Measurements from ENCODE around the gene LUM.

Gene LUM

GRCh38 chr12:91074851-91075250 lies 36.4 kb downstream of the LUM start:
- no peaks in the 10 kb centered on the region for H3K27me3 ChIP-seq (ENCODE audit: control insufficient read depth in 1 of 2, insufficient read depth in 2 of 2, low read length in 2 of 2)
- H3K4me1 ChIP-seq (ENCODE audit: control insufficient read depth, insufficient read depth, low read length), result no peaks in the 10 kb centered on the region
- H3K9me3 ChIP-seq (ENCODE audit: control insufficient read depth in 2 of 2, low read length in 2 of 2), result no peaks in the 10 kb centered on the region
- H3K36me3 ChIP-seq (ENCODE audit: control insufficient read depth in 2 of 2, insufficient read depth in 2 of 2, low read length in 2 of 2), result no peaks in the 10 kb centered on the region
- H3K9ac ChIP-seq (ENCODE audit: low read length in 2 of 2), result no peak overlapping the region
- no peak overlapping the region for H3K4me3 ChIP-seq (ENCODE audit: low read length in 2 of 2)
- no peak overlapping the region for H3K27ac ChIP-seq (ENCODE audit: low read length)

GRCh38 chr12:91074154-91074709 lies 37.1 kb downstream of the LUM start:
- Histone ChIP-seq H3K4me1 (ENCODE audit: control insufficient read depth, insufficient read depth, low read length) (no peaks in the 10 kb centered on the region), H3K4me3 (ENCODE audit: low read length in 2 of 2) (no peak overlapping the region), H3K9ac (ENCODE audit: low read length in 2 of 2) (no peak overlapping the region), H3K27ac (ENCODE audit: low read length) (no peak overlapping the region), H3K9me3 (ENCODE audit: control insufficient read depth in 2 of 2, low read length in 2 of 2) (no peaks in the 10 kb centered on the region), H3K27me3 (ENCODE audit: control insufficient read depth in 1 of 2, insufficient read depth in 2 of 2, low read length in 2 of 2) (no peaks in the 10 kb centered on the region), H3K36me3 (ENCODE audit: control insufficient read depth in 2 of 2, insufficient read depth in 2 of 2, low read length in 2 of 2) (no peaks in the 10 kb centered on the region)

- no peak overlapping the region for H3K9ac ChIP-seq (ENCODE audit: low read length in 2 of 2)
- no peaks in the 10 kb centered on the region for H3K4me1 ChIP-seq (ENCODE audit: control insufficient read depth, insufficient read depth, low read length)
- H3K27ac ChIP-seq (ENCODE audit: low read length), result no peak overlapping the region
These were observed 37.9 kb downstream of the LUM start for GRCh38 chr12:91073426-91073825.

GRCh38 chr12:91072931-91073330 lies 38.4 kb downstream of the LUM start:
- Histone ChIP-seq H3K27me3 (ENCODE audit: control insufficient read depth in 1 of 2, insufficient read depth in 2 of 2, low read length in 2 of 2) (no peaks in the 10 kb centered on the region), H3K4me1 (ENCODE audit: control insufficient read depth, insufficient read depth, low read length) (no peaks in the 10 kb centered on the region), H3K27ac (ENCODE audit: low read length) (no peak overlapping the region)

More at GRCh38 chr12:91073426-91073825, 37.9 kb downstream of the LUM start:
- Histone ChIP-seq H3K27me3 (ENCODE audit: control insufficient read depth in 1 of 2, insufficient read depth in 2 of 2, low read length in 2 of 2) (no peaks in the 10 kb centered on the region), H3K36me3 (ENCODE audit: control insufficient read depth in 2 of 2, insufficient read depth in 2 of 2, low read length in 2 of 2) (no peaks in the 10 kb centered on the region), H3K4me3 (ENCODE audit: low read length in 2 of 2) (no peak overlapping the region), H3K9me3 (ENCODE audit: control insufficient read depth in 2 of 2, low read length in 2 of 2) (no peaks in the 10 kb centered on the region)

GRCh38 chr12:91070936-91071335 lies 40.4 kb downstream of the LUM start:
- Histone ChIP-seq H3K36me3 (ENCODE audit: control insufficient read depth in 2 of 2, insufficient read depth in 2 of 2, low read length in 2 of 2) (no peaks in the 10 kb centered on the region), H3K9ac (ENCODE audit: low read length in 2 of 2) (no peak overlapping the region), H3K27ac (ENCODE audit: low read length) (no peak overlapping the region), H3K9me3 (ENCODE audit: control insufficient read depth in 2 of 2, low read length in 2 of 2) (no peaks in the 10 kb centered on the region), H3K4me3 (ENCODE audit: low read length in 2 of 2) (no peak overlapping the region), H3K4me1 (ENCODE audit: control insufficient read depth, insufficient read depth, low read length) (no peaks in the 10 kb centered on the region), H3K27me3 (ENCODE audit: control insufficient read depth in 1 of 2, insufficient read depth in 2 of 2, low read length in 2 of 2) (no peaks in the 10 kb centered on the region)

More at GRCh38 chr12:91072931-91073330, 38.4 kb downstream of the LUM start:
- H3K36me3 ChIP-seq (ENCODE audit: control insufficient read depth in 2 of 2, insufficient read depth in 2 of 2, low read length in 2 of 2), result no peaks in the 10 kb centered on the region
- H3K9me3 ChIP-seq (ENCODE audit: control insufficient read depth in 2 of 2, low read length in 2 of 2), result no peaks in the 10 kb centered on the region
- no peak overlapping the region for H3K4me3 ChIP-seq (ENCODE audit: low read length in 2 of 2)
- H3K9ac ChIP-seq (ENCODE audit: low read length in 2 of 2), result no peak overlapping the region

GRCh38 chr12:91065396-91065795 lies 45.9 kb downstream of the LUM start:
- H3K36me3 ChIP-seq (ENCODE audit: control insufficient read depth in 2 of 2, insufficient read depth in 2 of 2, low read length in 2 of 2), result no peaks in the 10 kb centered on the region
- H3K4me3 ChIP-seq (ENCODE audit: low read length in 2 of 2), result no peak overlapping the region
- H3K27me3 ChIP-seq (ENCODE audit: control insufficient read depth in 1 of 2, insufficient read depth in 2 of 2, low read length in 2 of 2), result no peaks in the 10 kb centered on the region
- no peak overlapping the region for H3K27ac ChIP-seq (ENCODE audit: low read length)
- no peaks in the 10 kb centered on the region for H3K4me1 ChIP-seq (ENCODE audit: control insufficient read depth, insufficient read depth, low read length)
- H3K9me3 ChIP-seq (ENCODE audit: control insufficient read depth in 2 of 2, low read length in 2 of 2), result no peaks in the 10 kb centered on the region
- no peak overlapping the region for H3K9ac ChIP-seq (ENCODE audit: low read length in 2 of 2)

- Histone ChIP-seq H3K27me3 (ENCODE audit: control insufficient read depth in 1 of 2, insufficient read depth in 2 of 2, low read length in 2 of 2) (no peaks in the 10 kb centered on the region), H3K36me3 (ENCODE audit: control insufficient read depth in 2 of 2, insufficient read depth in 2 of 2, low read length in 2 of 2) (no peaks in the 10 kb centered on the region), H3K9ac (ENCODE audit: low read length in 2 of 2) (no peak overlapping the region), H3K9me3 (ENCODE audit: control insufficient read depth in 2 of 2, low read length in 2 of 2) (no peaks in the 10 kb centered on the region), H3K4me3 (ENCODE audit: low read length in 2 of 2) (no peak overlapping the region), H3K4me1 (ENCODE audit: control insufficient read depth, insufficient read depth, low read length) (no peaks in the 10 kb centered on the region), H3K27ac (ENCODE audit: low read length) (no peak overlapping the region)
These were observed 46.7 kb downstream of the LUM start for GRCh38 chr12:91064640-91065039.

GRCh38 chr12:91061091-91061490 lies 50.2 kb downstream of the LUM start:
- Histone ChIP-seq H3K9me3 (ENCODE audit: control insufficient read depth in 2 of 2, low read length in 2 of 2) (no peaks in the 10 kb centered on the region), H3K4me3 (ENCODE audit: low read length in 2 of 2) (no peak overlapping the region), H3K4me1 (ENCODE audit: control insufficient read depth, insufficient read depth, low read length) (no peaks in the 10 kb centered on the region)

GRCh38 chr12:91059211-91059610 lies 52.1 kb downstream of the LUM start:
- H3K9me3 ChIP-seq (ENCODE audit: control insufficient read depth in 2 of 2, low read length in 2 of 2), result no peaks in the 10 kb centered on the region
- no peaks in the 10 kb centered on the region for H3K4me1 ChIP-seq (ENCODE audit: control insufficient read depth, insufficient read depth, low read length)
- H3K27ac ChIP-seq (ENCODE audit: low read length), result no peak overlapping the region
- H3K9ac ChIP-seq (ENCODE audit: low read length in 2 of 2), result no peak overlapping the region
- H3K4me3 ChIP-seq (ENCODE audit: low read length in 2 of 2), result no peak overlapping the region
- no peaks in the 10 kb centered on the region for H3K36me3 ChIP-seq (ENCODE audit: control insufficient read depth in 2 of 2, insufficient read depth in 2 of 2, low read length in 2 of 2)
- H3K27me3 ChIP-seq (ENCODE audit: control insufficient read depth in 1 of 2, insufficient read depth in 2 of 2, low read length in 2 of 2), result no peaks in the 10 kb centered on the region

More at GRCh38 chr12:91061091-91061490, 50.2 kb downstream of the LUM start:
- Histone ChIP-seq H3K27ac (ENCODE audit: low read length) (no peak overlapping the region), H3K9ac (ENCODE audit: low read length in 2 of 2) (no peak overlapping the region), H3K36me3 (ENCODE audit: control insufficient read depth in 2 of 2, insufficient read depth in 2 of 2, low read length in 2 of 2) (no peaks in the 10 kb centered on the region), H3K27me3 (ENCODE audit: control insufficient read depth in 1 of 2, insufficient read depth in 2 of 2, low read length in 2 of 2) (no peaks in the 10 kb centered on the region)

- H3K9me3 ChIP-seq (ENCODE audit: control insufficient read depth in 2 of 2, low read length in 2 of 2), result no peaks in the 10 kb centered on the region
- no peak overlapping the region for H3K9ac ChIP-seq (ENCODE audit: low read length in 2 of 2)
- no peak overlapping the region for H3K27ac ChIP-seq (ENCODE audit: low read length)
- H3K36me3 ChIP-seq (ENCODE audit: control insufficient read depth in 2 of 2, insufficient read depth in 2 of 2, low read length in 2 of 2), result no peaks in the 10 kb centered on the region
- no peaks in the 10 kb centered on the region for H3K27me3 ChIP-seq (ENCODE audit: control insufficient read depth in 1 of 2, insufficient read depth in 2 of 2, low read length in 2 of 2)
- no peaks in the 10 kb centered on the region for H3K4me1 ChIP-seq (ENCODE audit: control insufficient read depth, insufficient read depth, low read length)
- H3K4me3 ChIP-seq (ENCODE audit: low read length in 2 of 2), result no peak overlapping the region
These were observed 52.5 kb downstream of the LUM start for GRCh38 chr12:91058786-91059185.

GRCh38 chr12:91057368-91058165 lies 53.7 kb downstream of the LUM start, which contains the start of gene KERA:
Gene KERA (minus strand): TSS chr12:91058024. CDS start chr12:91056281, 1,743 bp downstream.
- H3K9ac ChIP-seq (ENCODE audit: low read length in 2 of 2), result no peak within 1 kb of the TSS

More at GRCh38 chr12:91057368-91058165, 53.7 kb downstream of the LUM start, which contains the start of gene KERA:
- Histone ChIP-seq H3K4me3 (ENCODE audit: low read length in 2 of 2) (no peak within 1 kb of the TSS), H3K4me1 (ENCODE audit: control insufficient read depth, insufficient read depth, low read length) (no peaks in the 10 kb centered on the region), H3K27ac (ENCODE audit: low read length) (no peak within 1 kb of the TSS), H3K9me3 (ENCODE audit: control insufficient read depth in 2 of 2, low read length in 2 of 2) (no peaks in the 10 kb centered on the region), H3K36me3 (ENCODE audit: control insufficient read depth in 2 of 2, insufficient read depth in 2 of 2, low read length in 2 of 2) (no peaks in the 10 kb centered on the region), H3K27me3 (ENCODE audit: control insufficient read depth in 1 of 2, insufficient read depth in 2 of 2, low read length in 2 of 2) (no peaks in the 10 kb centered on the region)

Data from stomach smooth muscle (tissue), 2 donors.